Measurements from ENCODE around the gene KIF3B.

DNA sequence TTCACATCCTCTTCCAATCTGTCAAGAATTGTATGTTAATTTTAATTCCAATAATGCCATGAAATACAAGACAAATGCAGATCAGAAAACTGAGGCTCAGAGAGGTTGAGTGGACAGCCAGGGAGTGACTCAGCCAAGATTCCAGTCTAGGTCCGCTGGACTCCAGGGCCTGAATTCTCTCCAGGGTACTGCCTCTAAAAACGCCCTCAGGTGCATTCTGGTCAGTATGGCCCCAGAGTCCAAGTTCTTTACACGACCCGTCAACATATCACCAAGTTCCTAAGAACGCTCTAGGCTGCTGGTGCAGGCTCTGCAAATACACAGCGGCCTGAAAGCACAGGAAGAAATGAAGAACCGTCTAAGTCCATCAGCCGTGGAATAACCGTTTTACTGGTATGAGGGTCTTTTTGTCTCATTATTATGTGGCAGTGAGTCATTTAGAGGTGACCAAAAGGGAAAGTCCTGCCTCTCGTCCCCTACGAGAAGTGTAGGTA, 80.0 kb downstream of the KIF3B start:
- TF ChIP-seq NFRKB (IDR thresholded peaks at IDR 0.05) (no peak), L3MBTL2 (conservative IDR thresholded peaks at IDR 0.05) (no peak), FOXK2 (IDR thresholded peaks at IDR 0.05) (no peak), ELF4 (IDR thresholded peaks at IDR 0.05) (no peak), TARDBP (IDR thresholded peaks at IDR 0.05) (no peak), SUZ12 (IDR thresholded peaks at IDR 0.05) (no peak), CTBP1 (IDR thresholded peaks at IDR 0.05; ENCODE audit: borderline replicate concordance) (no peak)

Measured in HEK293T (cell line).